ENCODE measurements around the gene MTA2. TPM values are rescaled to one million over a fixed set of nuclear protein-coding genes. Genes with fewer than 3 reads are reported as not detected.
A peak's percentile ranks its signal among the peaks of the same experiment; 100 is the strongest.
"Not testable (repeated sequence)": the region's sequence is repeated elsewhere in the genome, so short reads cannot be mapped to it uniquely, and the experiment has no call there.

Gene MTA2
- 100 to 1,000 TPM; 245 to 264 TPM for total RNA-seq

- Mint-ChIP-seq H3K4me3 (peak within 1 kb of the TSS; percentile 97), H3K36me3 (peaks cover 61% of the 10 kb centered on the region), H3K9me3 (ENCODE audit: low read depth) (no peaks in the 10 kb centered on the region), H3K4me1 (peaks cover 54% of the 10 kb centered on the region), H3K27ac (peak within 1 kb of the TSS; percentile 94), H3K27me3 (no peaks in the 10 kb centered on the region)
- CTCF ChIA-PET = interaction anchor here (0.6 to 4.9 kb wide), 18 partner anchors 9 to 126 kb away, joined by 3 to 34 read pairs (median 4); partner anchors contain the start of genes B3GAT3, C11orf98, CSKMT and EML3
- ATAC-seq (peak; percentile 89), DNase-seq (peak; percentile 99)
Measured at GRCh38 chr11:62601372-62602140, at the start of gene MTA2. MTA2 (minus strand) TSS chr11:62601865; CDS start chr11:62601450, 415 bp downstream.

- Mint-ChIP-seq H3K4me1 (peaks cover 44% of the 10 kb centered on the region), H3K36me3 (peaks cover 10% of the 10 kb centered on the region)
- not testable (repeated sequence) for DNase-seq; H3K27me3 Mint-ChIP-seq; H3K9me3 Mint-ChIP-seq (ENCODE audit: low read depth); H3K4me3 Mint-ChIP-seq; H3K27ac Mint-ChIP-seq; ATAC-seq
- CTCF ChIA-PET = interaction anchor here (1.5 to 1.7 kb wide), 3 partner anchors 15 to 226 kb away, joined by 3 to 7 read pairs (median 4); partner anchors contain the start of genes C11orf98 and CSKMT
Measured at GRCh38 chr11:62650283-62650682, 48.6 kb upstream of the MTA2 start.

GRCh38 chr11:62649486-62649885 is 47.8 kb upstream of the MTA2 start:
- CTCF ChIA-PET = interaction anchor here (1.5 to 2.0 kb wide), 4 partner anchors 15 to 225 kb away, joined by 3 to 7 read pairs (median 6); partner anchors contain the start of genes C11orf98 and CSKMT
- peaks cover 14% of the 10 kb centered on the region for H3K36me3 Mint-ChIP-seq
- DNase-seq (no peak), ATAC-seq (no peak)
- no peaks in the 10 kb centered on the region for H3K9me3 Mint-ChIP-seq (ENCODE audit: low read depth)
- no peak overlapping the region for H3K4me3 Mint-ChIP-seq
- H3K4me1 Mint-ChIP-seq = peaks cover 44% of the 10 kb centered on the region
- no peaks in the 10 kb centered on the region for H3K27me3 Mint-ChIP-seq
- peak overlapping the region; percentile 19 for H3K27ac Mint-ChIP-seq

GRCh38 chr11:62648967-62649364 is 47.3 kb upstream of the MTA2 start:
- ATAC-seq (no peak), DNase-seq (no peak)
- Mint-ChIP-seq H3K4me3 (no peak overlapping the region), H3K27ac (no peak overlapping the region), H3K36me3 (peaks cover 20% of the 10 kb centered on the region), H3K27me3 (no peaks in the 10 kb centered on the region), H3K9me3 (ENCODE audit: low read depth) (no peaks in the 10 kb centered on the region), H3K4me1 (peaks cover 44% of the 10 kb centered on the region)
- CTCF ChIA-PET = interaction anchor here (1.7 to 2.0 kb wide), 2 partner anchors 16 to 26 kb away, joined by 7 read pairs; partner anchors contain the start of genes C11orf98 and CSKMT

- Mint-ChIP-seq H3K9me3 (ENCODE audit: low read depth) (no peaks in the 10 kb centered on the region), H3K36me3 (peaks cover 21% of the 10 kb centered on the region), H3K4me3 (no peak overlapping the region), H3K27ac (no peak overlapping the region), H3K4me1 (peaks cover 40% of the 10 kb centered on the region), H3K27me3 (no peaks in the 10 kb centered on the region)
- ATAC-seq (no peak), DNase-seq (no peak)
- CTCF ChIA-PET = interaction anchor here (0.9 to 2.0 kb wide), 4 partner anchors 17 to 56 kb away, joined by 3 to 7 read pairs (median 5); partner anchors contain the start of genes C11orf98, CSKMT and MTA2
Measured at GRCh38 chr11:62648185-62648966, 46.7 kb upstream of the MTA2 start.

GRCh38 chr11:62647609-62648005 is 45.9 kb upstream of the MTA2 start:
- Mint-ChIP-seq H3K27me3 (no peaks in the 10 kb centered on the region), H3K27ac (peak overlapping the region; percentile 43)
- CTCF ChIA-PET = interaction anchor here (0.9 to 2.0 kb wide), 5 partner anchors 17 to 56 kb away, joined by 3 to 7 read pairs (median 7); partner anchors contain the start of genes C11orf98, CSKMT, EML3 and MTA2

GRCh38 chr11:62646825-62647608 is 45.4 kb upstream of the MTA2 start:
- no peak for ATAC-seq
- DNase-seq = no peak
- Mint-ChIP-seq H3K27ac (peak overlapping the region; percentile 93), H3K27me3 (no peaks in the 10 kb centered on the region), H3K4me1 (peaks cover 39% of the 10 kb centered on the region), H3K36me3 (peaks cover 27% of the 10 kb centered on the region), H3K4me3 (peak overlapping the region; percentile 89), H3K9me3 (ENCODE audit: low read depth) (no peaks in the 10 kb centered on the region)
- CTCF ChIA-PET = interaction anchor here (0.6 to 2.0 kb wide), 9 partner anchors 10 to 140 kb away, joined by 3 to 7 read pairs (median 3); partner anchors contain the start of genes C11orf98, CSKMT and EML3

More at GRCh38 chr11:62647609-62648005, 45.9 kb upstream of the MTA2 start:
- Mint-ChIP-seq H3K9me3 (ENCODE audit: low read depth) (no peaks in the 10 kb centered on the region), H3K36me3 (peaks cover 26% of the 10 kb centered on the region), H3K4me1 (peaks cover 41% of the 10 kb centered on the region), H3K4me3 (no peak overlapping the region)
- DNase-seq (no peak), ATAC-seq (no peak)

- peak within 1 kb of the TSS; percentile 93 for H3K27ac Mint-ChIP-seq
- ATAC-seq (peak; percentile 98), DNase-seq (peak; percentile 100)
- peak within 1 kb of the TSS; percentile 89 for H3K4me3 Mint-ChIP-seq
- no peaks in the 10 kb centered on the region for H3K27me3 Mint-ChIP-seq
- no peaks in the 10 kb centered on the region for H3K9me3 Mint-ChIP-seq (ENCODE audit: low read depth)
- CTCF ChIA-PET = interaction anchor here (0.6 to 1.9 kb wide), 9 partner anchors 9 to 141 kb away, joined by 3 to 7 read pairs (median 3); partner anchors contain the start of genes C11orf98, CSKMT and EML3
- peaks cover 27% of the 10 kb centered on the region for H3K36me3 Mint-ChIP-seq
- peaks cover 39% of the 10 kb centered on the region for H3K4me1 Mint-ChIP-seq
Measured at GRCh38 chr11:62645946-62646824, 44.5 kb upstream of the MTA2 start, which contains the start of gene GANAB. GANAB (minus strand) TSS chr11:62646613; CDS start chr11:62646599, 14 bp downstream.

GRCh38 chr11:62645671-62645945 is 43.9 kb upstream of the MTA2 start:
- Mint-ChIP-seq H3K9me3 (ENCODE audit: low read depth) (no peaks in the 10 kb centered on the region), H3K36me3 (peaks cover 27% of the 10 kb centered on the region), H3K27ac (peak overlapping the region; percentile 93), H3K27me3 (no peaks in the 10 kb centered on the region), H3K4me3 (peak overlapping the region; percentile 89), H3K4me1 (peaks cover 41% of the 10 kb centered on the region)
- no peak for ATAC-seq
- no peak for DNase-seq
- CTCF ChIA-PET = interaction anchor here (0.9 to 1.9 kb wide), 6 partner anchors 8 to 141 kb away, joined by 3 to 6 read pairs (median 4); partner anchors contain the start of genes C11orf98 and CSKMT

- CTCF ChIA-PET = interaction anchor here (0.8 to 1.2 kb wide), 2 partner anchors 15 to 33 kb away, joined by 3 to 6 read pairs; no protein-coding TSS in a partner anchor
- peak overlapping the region; percentile 5 for H3K4me3 Mint-ChIP-seq
- no peak overlapping the region for H3K27ac Mint-ChIP-seq
- H3K4me1 Mint-ChIP-seq = peaks cover 46% of the 10 kb centered on the region
- H3K27me3 Mint-ChIP-seq = no peaks in the 10 kb centered on the region
- H3K36me3 Mint-ChIP-seq = peaks cover 28% of the 10 kb centered on the region
- H3K9me3 Mint-ChIP-seq (ENCODE audit: low read depth) = no peaks in the 10 kb centered on the region
- DNase-seq (no peak), ATAC-seq (no peak)
Measured at GRCh38 chr11:62644220-62644619, 42.6 kb upstream of the MTA2 start.

GRCh38 chr11:62632492-62632891 is 30.8 kb upstream of the MTA2 start:
- Mint-ChIP-seq H3K27ac (no peak overlapping the region), H3K4me1 (peaks cover 15% of the 10 kb centered on the region), H3K36me3 (peaks cover 66% of the 10 kb centered on the region), H3K4me3 (no peak overlapping the region), H3K9me3 (ENCODE audit: low read depth) (no peaks in the 10 kb centered on the region), H3K27me3 (no peaks in the 10 kb centered on the region)
- no peak for DNase-seq
- CTCF ChIA-PET = interaction anchor here (0.9 kb wide), 1 partner anchor 247 kb away, joined by 3 read pairs; no protein-coding TSS in a partner anchor
- ATAC-seq = no peak

Data from activated CD8-positive, alpha-beta memory T cell treated with anti-CD3 and anti-CD28 coated beads, Interleukin-2, amount 10 ng/mL, durations not matched to agents 7 days and 5 days (primary cell).